Globus pallidus (tissue), 1 donor: ENCODE results near the gene SRCAP.

ENCODE experiments used
- DNase-seq: peaks from one replicate; pipeline ENCODE4 v3.0.0-alpha.2; 2015; ENCODE audit warnings: low spot score

SRCAP gene

GRCh38 chr16:30775392-30776188 lies 76.6 kb downstream of the SRCAP start:
- peak; percentile 79 for DNase-seq

- no peak for DNase-seq
Measured at GRCh38 chr16:30777591-30778297, 78.8 kb downstream of the SRCAP start.

GRCh38 chr16:30778549-30779244 lies 79.7 kb downstream of the SRCAP start:
- DNase-seq, result no peak

- no peak for DNase-seq
Measured at GRCh38 chr16:30779596-30779995, 80.6 kb downstream of the SRCAP start.

- DNase-seq, result no peak
Measured at GRCh38 chr16:30780021-30780420, 81.0 kb downstream of the SRCAP start.

GRCh38 chr16:30780549-30780948 lies 81.6 kb downstream of the SRCAP start:
- no peak for DNase-seq

GRCh38 chr16:30782486-30783279 lies 83.7 kb downstream of the SRCAP start:
- no peak for DNase-seq

GRCh38 chr16:30783280-30784109 lies 84.5 kb downstream of the SRCAP start:
- no peak for DNase-seq

- no peak for DNase-seq
Measured at GRCh38 chr16:30784215-30784614, 85.2 kb downstream of the SRCAP start.

- DNase-seq, result no peak
Measured at GRCh38 chr16:30785126-30786106, 86.4 kb downstream of the SRCAP start.

- DNase-seq, result no peak
Measured at GRCh38 chr16:30786115-30786935, 87.4 kb downstream of the SRCAP start.

- peak; percentile 79 for DNase-seq
Measured at GRCh38 chr16:30786936-30787612, 88.1 kb downstream of the SRCAP start, which contains the start of gene ZNF629. Gene ZNF629, minus strand, starts transcription at chr16:30787205. Its CDS starts 2,723 bp downstream, at chr16:30784482.

- DNase-seq, result peak; percentile 30
Measured at GRCh38 chr16:30787613-30788378, 88.8 kb downstream of the SRCAP start.
